Sigmoid colon (tissue), 4 donors: Measurements from ENCODE around the gene NTM.

Experiments
- CTCF ChIP-seq, 4 experiments: fragments of 450-650 bp in 3 of 4; fragments of 200-600 bp in 1 of 4; IDR thresholded peaks; one replicate each; pipeline ENCODE4 v1.5.1; 2016 to 2019; ENCODE audit warnings: antibody characterized with exemption in 4 of 4, mild to moderate bottlenecking in 3 of 4, moderate library complexity in 2 of 4
- EP300 ChIP-seq, 4 donors: sonication (generic); formaldehyde crosslinking; IDR thresholded peaks; one replicate each; pipeline ENCODE4 v1.6.1; 2017; ENCODE audit warnings: antibody characterized with exemption in 4 of 4
- POLR2A ChIP-seq, 2 donors: fragments of 450-650 bp; IDR thresholded peaks; one replicate each; pipeline ENCODE4 v1.6.1; 2016; ENCODE audit warnings: antibody characterized with exemption in 2 of 2, mild to moderate bottlenecking in 2 of 2, moderate library complexity in 2 of 2
- POLR2AphosphoS5 ChIP-seq, 4 donors: sonication (generic); formaldehyde crosslinking; IDR thresholded peaks; one replicate each; pipeline ENCODE4 v1.6.1; 2017; ENCODE audit warnings: antibody characterized with exemption in 4 of 4

- TF ChIP-seq CTCF (IDR thresholded peaks at IDR 0.05) (no peak), POLR2A (IDR thresholded peaks at IDR 0.05) (no peak), POLR2AphosphoS5 (IDR thresholded peaks at IDR 0.05) (no peak), EP300 (IDR thresholded peaks at IDR 0.05) (no peak)
These were observed 232.0 kb downstream of the NTM start for GRCh38 chr11:131602431-131602830.
